Measurements from ENCODE around the gene KLK6. TPM values are rescaled to one million over a fixed set of nuclear protein-coding genes. Genes with fewer than 3 reads are reported as not detected.

KLK6 gene
- polyA plus RNA-seq, 1 of the 3 experiments (the other 2 are of a cell fraction) = not detected

GRCh38 chr19:50939596-50939995 is 29.8 kb downstream of the KLK6 start:
- H2AFZ ChIP-seq (ENCODE audit: low read depth) = no peak overlapping the region
- TF ChIP-seq GABPA (IDR thresholded peaks at IDR 0.05; ENCODE audit: low read depth) (no peak), TAF1 (IDR thresholded peaks at IDR 0.05; ENCODE audit: borderline replicate concordance, low read depth, low read length) (no peak), SIN3A (IDR thresholded peaks at IDR 0.05; ENCODE audit: borderline replicate concordance, low read depth, low read length) (no peak), CHD2 (IDR thresholded peaks at IDR 0.05; ENCODE audit: low read length, partially characterized antibody) (no peak), USF1 (IDR thresholded peaks at IDR 0.05; ENCODE audit: borderline replicate concordance, low read depth) (no peak), NFIC (IDR thresholded peaks at IDR 0.05; ENCODE audit: borderline replicate concordance) (no peak), EZH2phosphoT487 (IDR thresholded peaks at IDR 0.05; ENCODE audit: borderline replicate concordance, low read depth) (no peak), RCOR1 (IDR thresholded peaks at IDR 0.05; ENCODE audit: low read length) (no peak), RFX5 (IDR thresholded peaks at IDR 0.05; ENCODE audit: low read length) (no peak), SMC3 (IDR thresholded peaks at IDR 0.05; ENCODE audit: low read depth, low read length) (no peak), NRF1 (IDR thresholded peaks at IDR 0.05; ENCODE audit: low read depth, low read length) (no peak), FOXJ3 (CRISPR knock-in tag; IDR thresholded peaks at IDR 0.05) (no peak), CTCF (IDR thresholded peaks at IDR 0.05) (no peak), RXRA (IDR thresholded peaks at IDR 0.05; ENCODE audit: borderline replicate concordance, low read depth) (no peak), TEAD4 (IDR thresholded peaks at IDR 0.05; ENCODE audit: borderline replicate concordance, insufficient read depth) (no peak)
- POLR2A ChIA-PET = no interaction called here

GRCh38 chr19:50933640-50934039 is 35.8 kb downstream of the KLK6 start:
- Histone ChIP-seq H3K27ac (ENCODE audit: low read depth in 2 of 2, low read length in 1 of 2) (no peak overlapping the region), H4K20me1 (ENCODE audit: insufficient read depth) (no peaks in the 10 kb centered on the region), H3K79me2 (ENCODE audit: insufficient read depth) (no peaks in the 10 kb centered on the region), H3K4me1 (ENCODE audit: control insufficient read depth in 1 of 2, insufficient read depth in 2 of 2, low read depth in 1 of 2, low read length in 1 of 2) (no peaks in the 10 kb centered on the region), H3K9ac (no peak overlapping the region), H3F3A (replicated peaks; ENCODE audit: insufficient read depth) (no peaks in the 10 kb centered on the region), H3K4me3 (ENCODE audit: low read depth in 2 of 2, low read length in 1 of 2) (no peak overlapping the region), H3K4me2 (no peak overlapping the region), H3K9me3 (no peaks in the 10 kb centered on the region), H3K9me2 (no peaks in the 10 kb centered on the region), H3K27me3 (ENCODE audit: insufficient read depth) (peaks cover 37% of the 10 kb centered on the region; the same call in 1 of the 2 replicates), H3K36me3 (replicated peaks in 1 of 2; ENCODE audit: control insufficient read depth in 1 of 2, insufficient read depth in 2 of 2, low read length in 1 of 2) (no peaks in the 10 kb centered on the region), H2AFZ (ENCODE audit: low read depth) (no peak overlapping the region)
- ChIA-PET POLR2A (no interaction called here), CTCF (interaction anchor here (3.6 kb wide), 1 partner anchor 11 kb away, joined by 24 read pairs; no protein-coding TSS in a partner anchor)
- WGBS (ENCODE audit: low lambda C conversion rate) = 27% methylated on average over 8 of the region's 8 CpGs
- DNase-seq = no peak
- TF ChIP-seq MEF2A (IDR thresholded peaks at IDR 0.05; ENCODE audit: borderline replicate concordance, low read depth) (no peak), ELF1 (IDR thresholded peaks at IDR 0.05) (no peak), MXI1 (IDR thresholded peaks at IDR 0.05; ENCODE audit: low read depth, low read length) (no peak), TEAD4 (IDR thresholded peaks at IDR 0.05; ENCODE audit: borderline replicate concordance, insufficient read depth) (no peak), IRF3 (IDR thresholded peaks at IDR 0.05; ENCODE audit: low read depth, low read length) (no peak), NRF1 (IDR thresholded peaks at IDR 0.05; ENCODE audit: low read depth, low read length) (no peak), TCF12 (IDR thresholded peaks at IDR 0.05) (no peak), RFX5 (IDR thresholded peaks at IDR 0.05; ENCODE audit: low read length) (no peak), POLR2AphosphoS5 (IDR thresholded peaks at IDR 0.05; ENCODE audit: low read depth, low read length) (no peak), YY1 (IDR thresholded peaks at IDR 0.05; ENCODE audit: low read depth) (no peak), PBX3 (IDR thresholded peaks at IDR 0.05) (no peak), SMC3 (IDR thresholded peaks at IDR 0.05; ENCODE audit: low read depth, low read length) (no peak)

More at GRCh38 chr19:50939596-50939995, 29.8 kb downstream of the KLK6 start:
- Histone ChIP-seq H3K79me2 (ENCODE audit: insufficient read depth) (no peaks in the 10 kb centered on the region), H3K4me3 (ENCODE audit: low read depth in 2 of 2, low read length in 1 of 2) (no peak overlapping the region), H3K4me1 (ENCODE audit: control insufficient read depth in 1 of 2, insufficient read depth in 2 of 2, low read depth in 1 of 2, low read length in 1 of 2) (no peaks in the 10 kb centered on the region), H4K20me1 (ENCODE audit: insufficient read depth) (no peaks in the 10 kb centered on the region), H3K9me3 (no peaks in the 10 kb centered on the region), H3K27me3 (ENCODE audit: insufficient read depth) (peaks cover 22% of the 10 kb centered on the region; the same call in 1 of the 2 replicates), H3K27ac (ENCODE audit: low read depth in 2 of 2, low read length in 1 of 2) (no peak overlapping the region), H3F3A (replicated peaks; ENCODE audit: insufficient read depth) (no peaks in the 10 kb centered on the region), H3K4me2 (no peak overlapping the region), H3K36me3 (replicated peaks in 1 of 2; ENCODE audit: control insufficient read depth in 1 of 2, insufficient read depth in 2 of 2, low read length in 1 of 2) (no peaks in the 10 kb centered on the region), H3K9me2 (no peaks in the 10 kb centered on the region), H3K9ac (no peak overlapping the region)
- 3% methylated on average over 2 of the region's 2 CpGs for WGBS (ENCODE audit: low lambda C conversion rate)
- CTCF ChIA-PET = interaction anchor here (2.7 to 3.8 kb wide), 2 partner anchors 10 to 17 kb away, joined by 11 to 16 read pairs; no protein-coding TSS in a partner anchor
- no peak for DNase-seq

Measured in SK-N-SH (cell line).